HG03060 (cell line): Measurements from ENCODE around the gene LGALS7.
"Not testable (repeated sequence)": the region's sequence is repeated elsewhere in the genome, so short reads cannot be mapped to it uniquely, and the experiment has no call there.

ENCODE experiments used
- ATAC-seq: cut with Tn5 transposase; IDR thresholded peaks from one replicate; pipeline ENCODE4 v1.9.1; 2021; ENCODE audit warnings: low read depth, moderate number of reproducible peaks; ENCODE audit not compliant: unreplicated experiment

The LGALS7 gene

GRCh38 chr19:38800577-38801347, 27.4 kb upstream of the LGALS7 start:
- ATAC-seq = no peak

GRCh38 chr19:38799104-38799503, 25.8 kb upstream of the LGALS7 start:
- ATAC-seq = no peak

DNA sequence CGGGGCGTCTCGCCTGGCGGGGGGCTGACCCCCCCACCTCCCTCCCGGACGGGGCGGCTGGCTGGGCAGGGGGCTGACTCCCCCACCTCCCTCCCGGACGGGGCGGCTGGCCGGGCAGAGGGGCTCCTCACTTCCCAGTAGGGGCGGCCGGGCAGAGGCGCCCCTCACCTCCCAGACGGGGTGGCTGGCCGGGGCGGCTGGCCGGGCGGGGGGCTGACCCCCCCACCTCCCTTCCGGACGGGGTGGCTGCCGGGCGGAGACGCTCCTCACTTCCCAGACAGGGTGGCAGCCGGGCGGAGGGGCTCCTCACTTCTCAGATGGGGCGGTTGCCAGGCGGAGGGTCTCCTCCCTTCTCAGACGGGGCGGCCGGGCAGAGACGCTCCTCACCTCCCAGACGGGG, 24.5 kb upstream of the LGALS7 start:
- not testable (repeated sequence) for ATAC-seq

GRCh38 chr19:38796154-38796553, 22.8 kb upstream of the LGALS7 start:
- ATAC-seq = no peak

GRCh38 chr19:38795549-38795948, 22.2 kb upstream of the LGALS7 start:
- ATAC-seq = no peak

DNA sequence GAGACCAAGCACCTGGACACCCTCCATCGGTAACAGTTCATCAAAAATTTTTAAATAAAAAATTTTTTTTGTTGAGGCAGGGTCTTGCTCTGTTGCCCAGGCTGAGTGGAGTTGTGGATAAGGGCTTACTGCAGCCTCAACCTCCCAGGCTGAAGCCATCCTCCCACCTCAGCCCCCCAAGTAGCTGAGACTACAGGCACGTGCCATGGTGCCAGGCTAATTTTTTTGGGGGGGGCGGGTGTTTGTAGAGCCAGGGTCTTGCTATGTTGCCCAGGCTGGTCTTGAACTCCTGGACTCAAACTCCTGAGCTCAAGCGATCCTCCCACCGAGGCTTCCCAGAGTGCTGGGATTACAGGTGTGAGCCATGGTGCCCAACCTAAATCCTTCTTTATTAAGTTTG, 20.4 kb upstream of the LGALS7 start:
- ATAC-seq = no peak

- ATAC-seq = no peak
Measured at GRCh38 chr19:38793177-38793576, 19.9 kb upstream of the LGALS7 start.

- no peak for ATAC-seq
Measured at GRCh38 chr19:38792250-38793111, 19.2 kb upstream of the LGALS7 start.

DNA sequence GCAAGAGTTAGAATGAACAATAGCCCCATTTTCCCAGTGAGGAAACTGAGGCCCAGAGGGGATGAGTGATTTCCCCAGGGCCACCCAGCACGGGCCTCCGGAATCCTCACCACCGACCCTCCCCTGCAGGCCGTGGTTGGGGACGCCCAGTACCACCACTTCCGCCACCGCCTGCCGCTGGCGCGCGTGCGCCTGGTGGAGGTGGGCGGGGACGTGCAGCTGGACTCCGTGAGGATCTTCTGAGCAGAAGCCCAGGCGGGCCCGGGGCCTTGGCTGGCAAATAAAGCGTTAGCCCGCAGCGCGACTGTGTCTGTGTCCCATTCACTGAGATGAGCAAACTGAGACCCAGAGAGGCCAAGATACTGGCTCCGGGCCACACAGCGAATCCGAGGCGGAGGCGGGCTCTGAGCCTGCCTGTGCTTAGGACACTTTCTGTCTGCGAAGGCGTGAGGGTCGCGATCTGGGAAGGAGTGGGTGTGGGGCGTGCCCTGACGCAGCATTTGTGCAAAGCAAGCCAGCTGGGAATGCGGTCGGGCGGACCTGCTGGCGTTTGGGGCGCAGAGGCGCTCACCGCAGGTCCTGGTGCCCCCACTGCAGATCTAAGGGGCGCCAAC, 18.2 kb upstream of the LGALS7 start:
- not testable (repeated sequence) for ATAC-seq

DNA sequence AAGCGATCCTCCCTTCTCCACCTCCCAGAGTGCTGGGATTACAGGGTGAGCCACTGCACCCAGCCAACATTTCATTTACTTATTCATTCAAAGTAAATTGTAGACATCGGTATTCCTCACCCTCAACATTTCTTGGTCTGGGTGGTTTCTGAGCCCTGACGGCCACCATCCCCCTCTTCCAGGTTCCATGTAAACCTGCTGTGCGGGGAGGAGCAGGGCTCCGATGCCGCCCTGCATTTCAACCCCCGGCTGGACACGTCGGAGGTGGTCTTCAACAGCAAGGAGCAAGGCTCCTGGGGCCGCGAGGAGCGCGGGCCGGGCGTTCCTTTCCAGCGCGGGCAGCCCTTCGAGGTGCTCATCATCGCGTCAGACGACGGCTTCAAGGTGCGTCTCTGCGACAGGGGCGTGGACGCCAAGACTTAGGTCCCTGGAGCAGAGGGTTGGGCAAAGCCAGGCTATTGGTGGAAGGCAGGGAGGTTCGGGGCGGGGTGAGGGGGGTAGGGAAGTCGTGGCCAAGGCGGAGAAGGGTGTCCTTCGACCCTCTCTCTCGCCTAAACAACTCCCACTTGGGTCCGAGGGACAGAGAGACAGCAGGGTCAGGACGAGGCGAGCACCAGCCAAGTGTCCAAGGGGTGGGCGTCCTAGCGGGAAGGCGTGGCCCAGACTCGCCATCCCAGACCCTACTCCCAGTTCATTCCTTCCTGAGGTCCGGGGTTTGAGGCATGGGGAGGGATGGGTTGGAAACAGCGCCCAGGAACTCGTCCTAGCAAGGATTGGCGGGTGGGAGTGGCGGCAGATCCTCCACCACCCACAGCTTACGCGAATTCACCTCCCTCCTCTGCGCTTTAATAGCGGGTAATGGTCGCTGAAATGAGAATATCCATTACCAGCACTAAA, 17.4 kb upstream of the LGALS7 start:
- not testable (repeated sequence) for ATAC-seq

GRCh38 chr19:38788478-38789243, 15.3 kb upstream of the LGALS7 start, which contains the start of gene LGALS7B:
Gene LGALS7B (plus strand): TSS chr19:38789200. CDS start chr19:38789227, 27 bp downstream.
- no peak for ATAC-seq

DNA sequence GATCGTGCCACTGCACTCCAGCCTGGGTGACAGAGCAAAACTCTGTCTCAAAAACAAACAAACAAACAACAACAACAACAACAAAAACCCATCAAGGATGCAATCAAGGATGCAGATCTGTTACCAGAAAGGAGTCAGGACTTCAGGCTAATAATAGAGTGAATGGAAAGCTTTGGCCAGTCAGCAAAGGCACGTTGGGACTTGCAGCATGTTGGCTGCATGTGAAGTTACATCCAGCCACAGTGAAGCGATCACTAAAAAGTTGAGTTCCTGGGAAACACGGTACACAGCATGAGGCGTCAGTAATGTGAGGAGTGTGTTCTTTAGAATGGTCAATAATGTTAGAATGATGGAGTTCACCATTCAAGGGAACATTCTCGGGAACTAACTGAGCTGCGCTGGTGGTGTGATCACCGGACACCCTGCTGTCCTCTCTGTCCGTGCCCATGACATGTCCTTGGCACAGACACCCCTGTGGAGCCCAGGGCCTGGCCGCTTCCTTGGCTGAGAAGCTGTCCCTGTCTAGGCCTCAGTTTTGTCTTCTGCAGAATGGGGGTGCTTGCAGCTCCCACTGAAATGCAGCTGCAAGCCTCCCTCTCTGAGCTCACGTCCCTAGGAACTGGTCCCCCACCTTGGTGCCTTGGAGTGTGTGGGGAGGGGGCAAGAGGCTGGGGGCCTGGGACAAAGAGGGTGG, 13.4 kb upstream of the LGALS7 start:
- ATAC-seq = no peak

DNA sequence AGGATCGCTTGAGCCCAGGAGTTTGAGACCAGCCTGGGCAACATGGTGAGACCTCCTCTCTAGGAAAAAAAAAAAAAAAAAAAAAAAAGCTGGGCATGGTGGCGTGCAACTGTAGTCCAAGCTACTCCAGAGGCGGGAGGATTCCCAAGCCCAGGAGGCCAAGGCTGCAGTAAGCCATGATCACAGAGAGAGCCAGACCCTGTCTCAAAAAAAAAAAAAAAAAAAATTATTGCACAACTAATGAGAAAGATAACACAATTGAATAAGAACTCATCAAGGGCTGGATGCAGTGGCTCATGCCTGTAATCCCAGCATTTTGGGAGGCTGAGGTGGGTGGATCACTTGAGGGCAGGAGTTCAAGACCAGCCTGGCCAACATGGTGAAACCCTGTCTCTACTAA, 12.7 kb upstream of the LGALS7 start:
- ATAC-seq = not testable (repeated sequence)

DNA sequence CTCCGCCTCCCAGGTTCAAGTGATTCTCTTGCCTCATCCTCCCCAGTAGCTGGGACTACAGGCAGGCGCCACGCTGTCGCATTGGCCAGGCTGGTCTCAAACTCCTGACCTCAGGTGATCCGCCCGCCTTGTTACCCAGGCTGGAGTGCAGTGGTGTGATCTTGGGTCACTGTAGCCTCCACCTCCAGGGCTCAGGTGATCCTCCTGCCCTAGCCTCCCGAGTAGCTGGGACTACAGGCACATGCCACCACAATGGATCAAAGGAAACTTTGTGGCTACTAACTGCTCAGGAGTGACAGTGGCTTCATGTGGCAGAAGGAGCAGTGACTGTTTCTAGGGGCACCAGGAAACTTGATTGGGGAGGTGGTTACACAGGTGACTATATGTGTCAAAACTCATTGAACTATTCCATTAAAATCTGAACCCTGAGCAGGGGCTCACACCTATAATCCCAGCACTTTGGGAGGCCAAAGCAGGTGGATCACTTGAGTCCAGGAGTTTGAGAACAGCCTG, 11.9 kb upstream of the LGALS7 start:
- no peak for ATAC-seq

DNA sequence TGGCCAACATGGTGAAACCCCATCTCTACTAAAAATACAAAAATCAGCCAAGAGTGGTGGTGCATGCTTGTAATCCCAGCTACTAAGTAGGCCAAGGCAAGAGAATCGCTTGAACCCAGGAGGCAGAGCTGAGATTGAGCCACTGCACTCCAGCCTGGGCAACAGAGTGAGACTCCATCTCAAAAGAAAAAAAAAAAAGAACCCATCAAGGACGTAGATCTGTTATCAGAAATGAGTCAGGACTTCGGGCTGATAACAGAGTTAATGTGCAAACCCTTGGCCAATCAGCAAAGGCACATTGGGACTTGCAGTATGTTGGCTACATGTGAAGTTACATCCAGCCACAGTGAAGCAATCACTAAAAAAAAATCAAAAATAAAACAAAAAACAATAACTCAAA, 10.9 kb upstream of the LGALS7 start:
- no peak for ATAC-seq

DNA sequence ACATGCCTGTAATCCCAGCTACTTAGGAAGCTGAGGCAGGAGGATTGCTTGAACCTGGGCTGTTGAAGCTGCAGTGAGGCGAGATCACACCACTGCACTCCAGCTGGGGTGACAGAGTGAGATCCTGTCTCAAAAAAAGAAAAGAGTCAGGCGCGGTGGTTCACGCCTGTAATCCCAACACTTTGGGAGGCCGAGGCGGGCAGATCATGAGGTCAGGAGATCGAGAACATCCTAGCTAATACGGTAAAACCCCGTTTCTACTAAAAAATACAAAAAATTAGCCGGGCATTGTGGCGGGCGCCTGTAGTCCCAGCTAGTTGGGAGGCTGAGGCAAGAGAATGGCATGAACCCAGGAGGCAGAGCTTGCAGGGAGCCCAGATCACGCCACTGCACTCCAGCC, 8.9 kb upstream of the LGALS7 start:
- not testable (repeated sequence) for ATAC-seq

DNA sequence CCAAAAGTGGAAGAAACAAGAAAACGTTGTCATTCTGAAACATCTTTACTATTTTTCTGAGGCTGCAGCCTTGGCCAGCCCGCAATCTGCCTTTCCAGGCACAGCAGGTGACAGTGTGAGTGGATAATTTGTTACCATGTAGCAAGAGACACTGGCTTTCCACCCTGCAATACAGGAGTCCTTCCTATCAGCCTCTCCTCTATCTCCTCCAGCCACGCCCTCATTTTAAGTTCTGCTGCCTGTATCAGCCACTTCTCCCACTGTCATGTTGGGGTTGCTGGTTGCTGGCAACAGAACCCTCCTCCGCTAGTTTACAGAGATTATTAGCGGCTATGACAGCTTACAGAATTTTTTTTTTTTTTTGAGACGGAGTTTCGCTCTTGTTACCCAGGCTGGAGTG, 7.7 kb upstream of the LGALS7 start:
- no peak for ATAC-seq

DNA sequence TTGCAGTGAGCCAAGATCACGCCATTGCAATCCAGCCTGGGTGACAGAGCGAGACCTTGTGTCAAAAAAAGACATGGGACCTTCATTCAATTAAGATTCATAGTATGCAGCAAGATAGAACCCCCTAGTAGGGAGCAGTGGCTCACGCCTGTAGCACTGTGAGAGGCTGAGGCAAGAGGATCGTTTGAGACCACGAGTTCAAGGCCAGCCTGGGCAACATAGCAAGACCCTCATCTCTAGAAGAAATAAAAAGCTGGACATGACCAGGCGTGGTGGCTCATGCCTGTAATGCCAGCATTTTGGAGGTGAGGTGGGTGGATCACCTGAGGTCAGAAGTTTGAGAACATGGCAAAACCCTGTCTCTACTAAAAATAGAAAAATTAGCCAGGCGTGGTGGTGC, 7.1 kb upstream of the LGALS7 start:
- no peak for ATAC-seq

GRCh38 chr19:38778733-38779132, 5.4 kb upstream of the LGALS7 start:
- no peak for ATAC-seq
